Loucy (cell line): ENCODE results near the gene RGSL1.
A peak's percentile ranks its signal among the peaks of the same experiment; 100 is the strongest.

Experiments used
- H2AFZ ChIP-seq: fragments of 200-600 bp; sonication (generic); 2 replicates; pipeline ENCODE4 v1.6.0; 2016; ENCODE audit warnings: antibody characterized with exemption, mild to moderate bottlenecking, low read length, moderate library complexity
- H3F3A ChIP-seq: fragments of 200-600 bp; 2 replicates; pipeline ENCODE4 v1.6.0; 2016; ENCODE audit warnings: antibody characterized with exemption, low read depth, mild to moderate bottlenecking
- H3K27me3 ChIP-seq: fragments of 200-600 bp; sonication (generic); 2 replicates; pipeline ENCODE4 v1.6.1; 2014; ENCODE audit warnings: low read length, mild to moderate bottlenecking; ENCODE audit not compliant: insufficient read depth, poor library complexity, severe bottlenecking
- H3K36me3 ChIP-seq: fragments of 200-600 bp; sonication (generic); 2 replicates; pipeline ENCODE4 v1.6.1; 2016; ENCODE audit warnings: low read length; ENCODE audit not compliant: insufficient read depth
- H3K4me1 ChIP-seq: fragments of 200-600 bp; sonication (generic); 2 replicates; pipeline ENCODE4 v1.5.1; 2014; ENCODE audit warnings: low read length, mild to moderate bottlenecking; ENCODE audit not compliant: insufficient read depth, poor library complexity, severe bottlenecking
- H3K4me2 ChIP-seq: fragments of 200-600 bp; sonication (generic); 2 replicates; pipeline ENCODE4 v1.6.0; 2014; ENCODE audit warnings: antibody characterized with exemption, low read length, low read depth, mild to moderate bottlenecking; ENCODE audit not compliant: poor library complexity, severe bottlenecking
- H3K4me3 ChIP-seq: fragments of 200-600 bp; sonication (generic); 2 replicates; pipeline ENCODE4 v1.5.1; 2014; ENCODE audit warnings: low read length, mild to moderate bottlenecking, mixed read lengths; ENCODE audit not compliant: poor library complexity, severe bottlenecking
- H3K79me2 ChIP-seq: fragments of 200-600 bp; sonication (generic); 2 replicates; pipeline ENCODE4 v1.6.1; 2014; ENCODE audit warnings: low read length; ENCODE audit not compliant: insufficient read depth
- H3K9ac ChIP-seq: fragments of 200-600 bp; sonication (generic); 2 replicates; pipeline ENCODE4 v1.6.0; 2014; ENCODE audit warnings: mild to moderate bottlenecking, low read depth, low read length, moderate library complexity; ENCODE audit not compliant: poor library complexity, severe bottlenecking
- H3K9me2 ChIP-seq: fragments of 200-600 bp; sonication (generic); replicated peaks from 2 replicates; pipeline ENCODE4 v1.6.1; 2016; ENCODE audit warnings: low read depth, low read length, mixed read lengths
- H3K9me3 ChIP-seq: fragments of 200-600 bp; sonication (generic); 2 replicates; pipeline ENCODE4 v1.6.1; 2014; ENCODE audit warnings: mild to moderate bottlenecking, antibody characterized with exemption, low read length, low read depth; ENCODE audit not compliant: insufficient read depth
- H4K20me1 ChIP-seq: fragments of 200-600 bp; sonication (generic); 2 replicates; pipeline ENCODE4 v1.6.0; 2014; ENCODE audit warnings: antibody characterized with exemption, low read length, mild to moderate bottlenecking; ENCODE audit not compliant: insufficient read depth, poor library complexity, severe bottlenecking
- EZH2phosphoT487 ChIP-seq: fragments of 200-600 bp; IDR thresholded peaks from 2 replicates; pipeline ENCODE4 v1.6.1; 2018; ENCODE audit warnings: antibody characterized with exemption, mild to moderate bottlenecking, moderate library complexity, borderline replicate concordance
- TF ChIP-seq, protein P1 (sequence below): fragments of 200-600 bp; sonication (generic); conservative IDR thresholded peaks from 2 replicates; pipeline ENCODE4 v1.5.1; 2014; ENCODE audit warnings: mild to moderate bottlenecking, antibody characterized with exemption, low read length

Gene RGSL1

DNA sequence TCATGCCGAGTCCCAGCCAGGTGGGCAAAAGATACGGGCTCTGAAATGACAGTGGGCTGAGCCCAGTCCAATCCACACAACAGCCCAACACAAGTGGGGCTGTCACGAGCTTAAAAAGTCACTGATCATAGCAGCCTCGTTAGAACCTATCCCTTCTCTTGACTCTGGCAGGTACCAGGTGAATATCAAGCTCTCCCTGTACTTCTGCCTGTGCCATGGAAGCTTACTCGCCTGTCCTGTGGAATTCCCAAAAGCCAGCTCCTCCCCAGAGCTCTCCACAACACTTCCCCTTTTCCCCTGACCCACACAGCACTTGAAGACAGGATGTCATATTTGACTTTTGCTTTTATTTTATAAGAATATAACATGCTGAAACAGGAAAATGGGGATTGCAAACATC is 148.3 kb downstream of the RGSL1 start:
- 0 out of 2 replicates have a peak, but pooled peaks cover 2% of the 10 kb centered on the region for H3K79me2 ChIP-seq
- TF ChIP-seq, protein P1, sequence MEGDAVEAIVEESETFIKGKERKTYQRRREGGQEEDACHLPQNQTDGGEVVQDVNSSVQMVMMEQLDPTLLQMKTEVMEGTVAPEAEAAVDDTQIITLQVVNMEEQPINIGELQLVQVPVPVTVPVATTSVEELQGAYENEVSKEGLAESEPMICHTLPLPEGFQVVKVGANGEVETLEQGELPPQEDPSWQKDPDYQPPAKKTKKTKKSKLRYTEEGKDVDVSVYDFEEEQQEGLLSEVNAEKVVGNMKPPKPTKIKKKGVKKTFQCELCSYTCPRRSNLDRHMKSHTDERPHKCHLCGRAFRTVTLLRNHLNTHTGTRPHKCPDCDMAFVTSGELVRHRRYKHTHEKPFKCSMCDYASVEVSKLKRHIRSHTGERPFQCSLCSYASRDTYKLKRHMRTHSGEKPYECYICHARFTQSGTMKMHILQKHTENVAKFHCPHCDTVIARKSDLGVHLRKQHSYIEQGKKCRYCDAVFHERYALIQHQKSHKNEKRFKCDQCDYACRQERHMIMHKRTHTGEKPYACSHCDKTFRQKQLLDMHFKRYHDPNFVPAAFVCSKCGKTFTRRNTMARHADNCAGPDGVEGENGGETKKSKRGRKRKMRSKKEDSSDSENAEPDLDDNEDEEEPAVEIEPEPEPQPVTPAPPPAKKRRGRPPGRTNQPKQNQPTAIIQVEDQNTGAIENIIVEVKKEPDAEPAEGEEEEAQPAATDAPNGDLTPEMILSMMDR = no peak
- no peak for TF ChIP-seq EZH2phosphoT487
- H3K27me3 ChIP-seq = no peaks in the 10 kb centered on the region
- no peaks in the 10 kb centered on the region for H3K9me2 ChIP-seq
- no peak overlapping the region for H3K9ac ChIP-seq
- no peaks in the 10 kb centered on the region for H3K9me3 ChIP-seq
- no peaks in the 10 kb centered on the region; the same call in 1 of the 2 replicates for H3F3A ChIP-seq
- H3K4me1 ChIP-seq = peaks cover 7% of the 10 kb centered on the region
- no peaks in the 10 kb centered on the region for H4K20me1 ChIP-seq
- H3K4me3 ChIP-seq = no peak overlapping the region
- no peak overlapping the region for H2AFZ ChIP-seq
- no peak overlapping the region for H3K4me2 ChIP-seq
- no peaks in the 10 kb centered on the region for H3K36me3 ChIP-seq

DNA sequence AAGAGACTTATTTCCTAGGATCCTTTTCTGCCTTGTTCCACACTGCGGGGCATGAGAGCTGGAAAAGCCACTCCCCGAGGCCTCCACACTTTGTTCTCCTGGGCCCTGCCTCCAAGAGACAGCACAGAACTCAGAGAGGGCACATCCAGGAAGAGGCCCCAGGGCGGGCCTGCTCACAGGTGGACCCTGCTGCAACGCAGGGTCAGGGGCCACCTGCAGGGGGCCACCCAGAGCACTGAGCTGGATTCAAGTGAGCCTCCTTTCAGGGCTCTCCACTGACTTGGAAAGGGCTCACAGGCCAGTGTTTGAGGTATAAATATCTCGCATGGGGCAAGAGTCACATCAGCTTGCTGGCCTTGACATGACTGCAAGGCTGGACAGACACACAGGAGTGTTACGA is 149.4 kb downstream of the RGSL1 start:
- 0 out of 2 replicates have a peak, but pooled peaks cover 2% of the 10 kb centered on the region for H3K79me2 ChIP-seq
- no peaks in the 10 kb centered on the region; the same call in 1 of the 2 replicates for H3F3A ChIP-seq
- no peak overlapping the region; the same call in 1 of the 2 replicates for H2AFZ ChIP-seq
- no peaks in the 10 kb centered on the region for H3K36me3 ChIP-seq
- H4K20me1 ChIP-seq = no peaks in the 10 kb centered on the region
- H3K9ac ChIP-seq = no peak overlapping the region
- peaks cover 16% of the 10 kb centered on the region for H3K4me1 ChIP-seq
- no peak overlapping the region for H3K4me3 ChIP-seq
- H3K4me2 ChIP-seq = no peak overlapping the region
- H3K9me2 ChIP-seq = no peaks in the 10 kb centered on the region
- no peak for TF ChIP-seq EZH2phosphoT487
- TF ChIP-seq, protein P1 = peak; percentile 86
- no peaks in the 10 kb centered on the region for H3K9me3 ChIP-seq
- H3K27me3 ChIP-seq = no peaks in the 10 kb centered on the region

DNA sequence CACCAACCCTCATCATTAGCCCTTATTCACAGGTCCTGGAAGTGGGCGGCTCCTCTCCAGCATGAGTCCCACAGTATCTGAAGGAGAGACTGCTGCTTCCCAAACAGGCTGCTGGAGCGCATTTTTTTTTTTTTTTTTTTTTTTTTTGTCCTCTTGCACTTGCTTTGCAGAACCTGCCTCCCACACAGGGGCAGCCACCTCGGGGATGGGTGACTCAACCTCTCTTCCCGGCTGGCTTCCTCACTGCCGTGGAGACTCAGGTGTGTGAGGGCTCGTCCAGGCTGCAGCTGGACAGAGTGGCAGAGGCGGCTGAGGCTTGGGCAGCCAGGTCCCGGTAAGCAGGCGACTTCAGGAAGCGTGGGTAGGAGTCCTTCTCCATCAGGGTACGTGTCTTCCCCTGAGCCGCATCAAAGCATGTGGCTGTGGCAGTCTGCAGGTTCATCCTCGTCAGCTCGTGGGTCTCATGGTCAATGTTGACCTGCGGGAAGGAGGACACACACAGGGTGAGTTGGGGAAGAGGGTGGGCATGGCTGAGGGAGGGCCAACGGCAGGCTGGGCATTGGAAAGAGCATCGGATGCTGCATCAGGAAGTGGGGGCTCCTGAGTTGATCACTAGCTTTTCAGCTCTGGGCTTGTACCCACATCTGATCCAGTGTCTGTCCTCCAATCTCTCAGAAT is 150.2 kb downstream of the RGSL1 start:
- Histone ChIP-seq H3K4me2 (no peak overlapping the region), H3K4me1 (peaks cover 23% of the 10 kb centered on the region), H3K9me2 (no peaks in the 10 kb centered on the region), H3K36me3 (no peaks in the 10 kb centered on the region), H4K20me1 (no peaks in the 10 kb centered on the region), H3K79me2 (0 out of 2 replicates have a peak, but pooled peaks cover 2% of the 10 kb centered on the region), H3K9ac (no peak overlapping the region), H3K4me3 (no peak overlapping the region), H3F3A (no peaks in the 10 kb centered on the region; the same call in 1 of the 2 replicates), H2AFZ (no peak overlapping the region), H3K9me3 (no peaks in the 10 kb centered on the region), H3K27me3 (no peaks in the 10 kb centered on the region)
- TF ChIP-seq, protein P1 = no peak
- no peak for TF ChIP-seq EZH2phosphoT487
